H1 (cell line): ENCODE results near the gene RAB26. TPM values are rescaled to one million over a fixed set of nuclear protein-coding genes. Genes with fewer than 3 reads are reported as not detected.

ENCODE experiments used
- CTCF ChIA-PET: fragments of 300-600 bp; sonication (Branson Sonifier 250); formaldehyde crosslinking; loops from one replicate; lab custom pipeline; 2021; ENCODE audit not compliant: partially characterized antibody; lab: Charles Lee
- POLR2A ChIA-PET: fragments of 300-600 bp; sonication (Branson Sonifier 250); formaldehyde crosslinking; loops from one replicate; lab custom pipeline; 2021; ENCODE audit warnings: inconsistent platforms; ENCODE audit not compliant: partially characterized antibody; lab: Charles Lee
- DNase-seq, 2 experiments: peaks; one replicate each; pipeline versions ENCODE4 v3.0.0 to v3.0.0-alpha.2; 2010 to 2022; ENCODE audit warnings: low spot score in 2 of 2, low read depth in 1 of 2, mixed read lengths in 1 of 2
- FAIRE-seq: peaks from 2 replicates; lab custom pipeline; 2011; peaks lifted over from hg19 to GRCh38; lab: Jason Lieb, UNC
- H2AFZ ChIP-seq: 2 replicates; pipeline ENCODE4 v1.8.1; 2012; ENCODE audit warnings: low read length, inconsistent platforms
- H2AK5ac ChIP-seq: 2 replicates; pipeline ENCODE4 v1.6.1; 2013; ENCODE audit warnings: low read depth, low read length
- H2BK120ac ChIP-seq: replicated peaks from 2 replicates; pipeline ENCODE3; 2013; ENCODE audit warnings: low read depth, low read length, inconsistent platforms
- H2BK12ac ChIP-seq: 2 replicates; pipeline ENCODE4 v1.6.1; 2013; ENCODE audit warnings: low read depth, low read length
- H2BK15ac ChIP-seq: 2 replicates; pipeline ENCODE4 v1.6.1; 2013; ENCODE audit warnings: low read length
- H2BK20ac ChIP-seq: 2 replicates; pipeline ENCODE4 v1.6.1; 2013; ENCODE audit warnings: low read length
- H2BK5ac ChIP-seq: 2 replicates; pipeline ENCODE4 v1.6.1; 2013; ENCODE audit warnings: low read depth, low read length
- H3K14ac ChIP-seq: 2 replicates; pipeline ENCODE4 v1.6.1; 2013; ENCODE audit warnings: inconsistent platforms; ENCODE audit not compliant: insufficient read length
- H3K18ac ChIP-seq: 2 replicates; pipeline ENCODE4 v1.6.1; 2013; ENCODE audit warnings: low read length; ENCODE audit errors: extremely low read depth
- H3K23ac ChIP-seq: 2 replicates; pipeline ENCODE4 v1.6.1; 2013; ENCODE audit warnings: inconsistent platforms; ENCODE audit not compliant: insufficient read length
- H3K23me2 ChIP-seq: 2 replicates; pipeline ENCODE4 v1.6.1; 2013; ENCODE audit warnings: low read depth, low read length
- H3K27ac ChIP-seq: 2 replicates; pipeline ENCODE4 v1.6.1; 2011; ENCODE audit warnings: low read depth, low read length, inconsistent platforms
- H3K27me3 ChIP-seq, 4 experiments: replicated peaks in 1 of 4; 1 replicate in 1 of 4; 2 replicates in 3 of 4; pipeline versions ENCODE4 v1.6.1 to v1.8.1; 2011 to 2013; ENCODE audit warnings: low read length in 3 of 4, mild to moderate bottlenecking in 3 of 4, inconsistent platforms in 2 of 4, mixed read lengths in 2 of 4, moderate library complexity in 1 of 4; ENCODE audit not compliant: control insufficient read depth in 3 of 4, insufficient read depth in 3 of 4; ENCODE audit errors: extremely low read depth in 1 of 4
- H3K36me3 ChIP-seq, 4 experiments: 2 replicates each; pipeline versions ENCODE4 v1.6.1 to v1.8.1; 2011 to 2013; ENCODE audit warnings: mild to moderate bottlenecking in 4 of 4, low read length in 3 of 4, moderate library complexity in 2 of 4, control low read depth in 1 of 4, inconsistent platforms in 1 of 4; ENCODE audit not compliant: insufficient read depth in 4 of 4, control insufficient read depth in 2 of 4
- H3K4ac ChIP-seq: replicated peaks from 2 replicates; pipeline ENCODE3; 2013; ENCODE audit warnings: low read length, low read depth, mixed read lengths, inconsistent platforms; ENCODE audit not compliant: insufficient read length
- H3K4me1 ChIP-seq, 4 experiments: replicated peaks in 1 of 4; 1 replicate in 1 of 4; 2 replicates in 3 of 4; pipeline versions ENCODE4 v1.6.1 to v1.8.1; 2011 to 2013; ENCODE audit warnings: low read length in 3 of 4, inconsistent platforms in 2 of 4, mixed read lengths in 1 of 4; ENCODE audit not compliant: insufficient read depth in 4 of 4, control insufficient read depth in 3 of 4
- H3K4me2 ChIP-seq, 2 experiments: 2 replicates each; pipeline versions ENCODE4 v1.6.1 to v1.8.1; 2011 to 2013; ENCODE audit warnings: low read depth in 2 of 2, low read length in 2 of 2, control low read depth in 1 of 2, inconsistent platforms in 1 of 2, mild to moderate bottlenecking in 1 of 2; ENCODE audit not compliant: insufficient read depth in 1 of 2
- H3K4me3 ChIP-seq, 4 experiments: fragments of 200-600, 300-600 bp in 1 of 4; sonication (generic), shearing (Covaris generic), sonication (Bioruptor Twin) in 1 of 4; 2 replicates each; pipeline versions ENCODE4 v1.5.1 to v1.8.1; 2011 to 2016; ENCODE audit warnings: low read length in 4 of 4, low read depth in 3 of 4, control low read depth in 2 of 4, inconsistent platforms in 2 of 4, mild to moderate bottlenecking in 2 of 4, mixed read lengths in 1 of 4, moderate library complexity in 1 of 4; ENCODE audit not compliant: insufficient read depth in 2 of 4; ENCODE audit errors: extremely low read depth in 1 of 4
- H3K56ac ChIP-seq: replicated peaks from 2 replicates; pipeline ENCODE3; 2013; ENCODE audit warnings: low read depth, mild to moderate bottlenecking, mixed read lengths, low read length, inconsistent platforms; ENCODE audit not compliant: insufficient read length
- H3K79me1 ChIP-seq: 2 replicates; pipeline ENCODE4 v1.6.1; 2013; ENCODE audit warnings: low read depth, low read length, control low read depth
- H3K79me2 ChIP-seq, 2 experiments: 2 replicates each; pipeline versions ENCODE4 v1.6.1 to v1.8.1; 2012 to 2013; ENCODE audit warnings: low read length in 2 of 2, mild to moderate bottlenecking in 2 of 2, inconsistent platforms in 1 of 2; ENCODE audit not compliant: insufficient read depth in 2 of 2, control insufficient read depth in 1 of 2
- H3K9ac ChIP-seq, 4 experiments: replicated peaks in 1 of 4; 1 replicate in 1 of 4; 2 replicates in 3 of 4; pipeline versions ENCODE4 v1.6.1 to v1.8.1; 2011 to 2013; ENCODE audit warnings: low read depth in 3 of 4, low read length in 3 of 4, control low read depth in 2 of 4, mild to moderate bottlenecking in 2 of 4, moderate library complexity in 2 of 4, inconsistent platforms in 1 of 4; ENCODE audit errors: extremely low read depth in 1 of 4
- H3K9me3 ChIP-seq, 2 experiments: 2 replicates each; pipeline versions ENCODE4 v1.6.1 to v1.8.1; 2012 to 2013; ENCODE audit warnings: mild to moderate bottlenecking in 2 of 2, moderate library complexity in 2 of 2, control low read depth in 1 of 2, inconsistent platforms in 1 of 2, low read depth in 1 of 2, low read length in 1 of 2, mixed read lengths in 1 of 2; ENCODE audit not compliant: insufficient read depth in 2 of 2
- H4K20me1 ChIP-seq, 2 experiments: replicated peaks in 1 of 2; 2 replicates each; pipeline versions ENCODE3 to v1.8.1; 2011 to 2013; ENCODE audit warnings: inconsistent platforms in 2 of 2, low read length in 2 of 2, mild to moderate bottlenecking in 1 of 2; ENCODE audit not compliant: insufficient read depth in 2 of 2, control insufficient read depth in 1 of 2
- H4K5ac ChIP-seq: 2 replicates; pipeline ENCODE4 v1.6.1; 2013; ENCODE audit warnings: low read length, low read depth, mixed read lengths, inconsistent platforms; ENCODE audit not compliant: insufficient read length
- H4K8ac ChIP-seq: 2 replicates; pipeline ENCODE4 v1.8.0; 2013; ENCODE audit warnings: mild to moderate bottlenecking, moderate library complexity, low read length, inconsistent platforms; ENCODE audit not compliant: insufficient read depth; ENCODE audit errors: extremely low read depth
- H4K91ac ChIP-seq: replicated peaks from 2 replicates; pipeline ENCODE3; 2013; ENCODE audit warnings: low read length, mixed read lengths, inconsistent platforms; ENCODE audit not compliant: insufficient read length
- EGR1 ChIP-seq: IDR thresholded peaks from 2 replicates; pipeline ENCODE4 v1.6.1; 2011; ENCODE audit warnings: low read depth, low read length, borderline replicate concordance
- HDAC2 ChIP-seq, 2 experiments: fragments of 300-600 bp in 1 of 2; sonication (generic) in 1 of 2; IDR thresholded peaks; 2 replicates each; pipeline ENCODE4 v1.6.1; 2011 to 2012; ENCODE audit warnings: low read depth in 2 of 2, low read length in 2 of 2, mild to moderate bottlenecking in 2 of 2, moderate library complexity in 2 of 2, borderline replicate concordance in 1 of 2, inconsistent platforms in 1 of 2
- POLR2AphosphoS5 ChIP-seq: IDR thresholded peaks from 2 replicates; pipeline ENCODE4 v1.6.1; 2011; ENCODE audit warnings: low read depth, low read length
- WGBS, 2 experiments: shearing (Covaris generic) in 1 of 2; methylation state at CpG; one replicate each; pipeline versions ENCODE4 v1.1.6 to v1.1.7; 2013 to 2015; ENCODE audit warnings: low lambda C conversion rate in 2 of 2, mixed read lengths in 2 of 2, inconsistent platforms in 1 of 2, low coverage in 1 of 2, missing lambda C conversion rate in 1 of 2; ENCODE audit not compliant: insufficient replicate concordance in 2 of 2, insufficient coverage in 1 of 2, insufficient read length in 1 of 2; ENCODE audit errors: extremely low coverage in 1 of 2, missing lambda C conversion rate in 1 of 2; 5-methylcytosine and 5-hydroxymethylcytosine counted together
- polyA plus RNA-seq, 7 experiments: library from polyadenylated mRNA; depleted of rRNA in 3 of 7; stranded (reverse) in 5 of 7; unstranded in 2 of 7; fragments of >200 nt in 5 of 7; fragments of 200-250 nt in 2 of 7; gene quantifications; 1 replicate in 5 of 7; 2 replicates in 1 of 7; 4 replicates in 1 of 7; pipeline versions ENCODE4 v1.2.1 to v1.2.3, GENCODE V29; 2011 to 2013; ENCODE audit warnings: missing spikeins in 2 of 7, mixed read lengths in 2 of 7
- total RNA-seq: library from RNA; stranded (reverse); fragmentation: NEBNext Ultra II Directional; extraction: Animal tissue kit (Norgen Biotek cat#: 25700); gene quantifications from 2 replicates; pipeline ENCODE4 v1.2.1, GENCODE V29; 2021
- TF ChIP-seq, protein P1 (sequence below): IDR thresholded peaks from 2 replicates; pipeline ENCODE4 v1.6.1; 2011; ENCODE audit warnings: low read length, improper control_type of control experiment

Gene RAB26
- total and polyA plus RNA-seq, 2 of the 8 experiments (the other 6 are each of a cell fraction or from before 2014, with no cell fraction given), result 4.3 to 5.4 TPM

DNA sequence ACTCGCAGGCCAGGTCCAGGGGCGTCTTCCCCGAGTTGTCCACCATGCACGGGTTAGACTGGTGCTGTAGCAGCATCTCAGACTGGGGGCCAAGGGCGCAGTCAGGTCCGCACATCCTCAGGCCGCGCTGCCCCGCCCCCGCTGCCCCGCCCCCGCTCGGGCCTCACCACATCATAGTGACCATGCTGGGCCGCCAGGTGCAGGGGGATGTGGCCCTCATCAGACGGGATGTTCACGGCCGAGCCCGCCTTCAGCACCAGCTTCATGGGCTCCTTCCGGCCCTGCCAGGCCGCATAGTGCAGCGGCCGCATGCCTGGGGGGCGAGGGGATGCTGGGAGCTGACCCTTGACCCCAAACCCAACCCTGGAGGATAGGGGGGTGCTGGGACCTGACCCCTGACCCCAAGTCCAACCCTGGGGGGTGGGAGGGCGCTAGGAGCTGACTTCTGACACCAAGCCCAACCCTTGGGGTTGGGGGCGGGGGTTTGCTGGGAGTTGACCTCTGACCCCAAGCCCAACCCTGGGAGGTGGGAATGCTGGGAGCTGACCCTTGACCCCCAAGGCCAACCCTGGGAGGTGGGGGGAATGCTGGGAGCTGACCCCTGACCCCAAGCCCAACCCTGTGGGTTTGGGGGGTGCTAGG lies 40.9 kb downstream of the RAB26 start:
- no peak overlapping the region for H3K27ac ChIP-seq
- H2AK5ac ChIP-seq, result no peak overlapping the region
- TF ChIP-seq HDAC2 (IDR thresholded peaks at IDR 0.05; ENCODE audit: borderline replicate concordance in 1 of 2, low read depth in 2 of 2, low read length in 2 of 2), result no peak
- TF ChIP-seq POLR2AphosphoS5, result no peak
- TF ChIP-seq EGR1, result no peak
- TF ChIP-seq, protein P1, sequence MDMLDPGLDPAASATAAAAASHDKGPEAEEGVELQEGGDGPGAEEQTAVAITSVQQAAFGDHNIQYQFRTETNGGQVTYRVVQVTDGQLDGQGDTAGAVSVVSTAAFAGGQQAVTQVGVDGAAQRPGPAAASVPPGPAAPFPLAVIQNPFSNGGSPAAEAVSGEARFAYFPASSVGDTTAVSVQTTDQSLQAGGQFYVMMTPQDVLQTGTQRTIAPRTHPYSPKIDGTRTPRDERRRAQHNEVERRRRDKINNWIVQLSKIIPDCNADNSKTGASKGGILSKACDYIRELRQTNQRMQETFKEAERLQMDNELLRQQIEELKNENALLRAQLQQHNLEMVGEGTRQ, result no peak
- TF ChIP-seq, all 59 proteins: peak for 0
- Histone ChIP-seq H3K79me2 (no peaks in the 10 kb centered on the region), H3K36me3 (no peaks in the 10 kb centered on the region), H4K91ac (no peak overlapping the region), H3K4me3 (no peak overlapping the region), H3K23ac (no peak overlapping the region), H3K14ac (no peak overlapping the region), H3K27me3 (no peaks in the 10 kb centered on the region), H4K5ac (no peak overlapping the region), H3K9ac (no peak overlapping the region), H3K4ac (no peak overlapping the region), H3K18ac (no peak overlapping the region), H4K8ac (no peak overlapping the region; the same call in 1 of the 2 replicates), H2BK5ac (no peak overlapping the region), H2BK120ac (no peak overlapping the region), H2BK12ac (no peak overlapping the region), H3K56ac (no peak overlapping the region), H3K4me2 (no peak overlapping the region), H2AFZ (no peak overlapping the region), H3K23me2 (no peaks in the 10 kb centered on the region), H3K4me1 (no peaks in the 10 kb centered on the region; a peak in 1 of 7 replicates), H2BK15ac (no peak overlapping the region), H4K20me1 (peaks cover under 1 to 8% of the 10 kb centered on the region in 2 experiments), H3K9me3 (no peaks in the 10 kb centered on the region), H3K79me1 (no peaks in the 10 kb centered on the region), H2BK20ac (no peak overlapping the region)
- FAIRE-seq, result no peak
- ChIA-PET POLR2A (interaction anchor here (0.6 to 2.2 kb wide), 8 partner anchors 9 to 280 kb away, joined by 3 to 12 read pairs (median 4); partner anchors contain the start of genes ECI1 and TRAF7), CTCF (interaction anchor here (0.7 to 1.9 kb wide), 4 partner anchors 20 to 49 kb away, joined by 3 to 4 read pairs (median 3); no protein-coding TSS in a partner anchor)
- no peak for DNase-seq
- 92% methylated on average over 16 of the region's 25 CpGs; no CpG with 5 or more reads in 1 of the 2 experiments for WGBS, 2 experiments
